Sigmoid colon (tissue), 4 donors: Measurements from ENCODE around the gene FAM227B.

ENCODE experiments used
- CTCF ChIP-seq, 4 experiments: fragments of 450-650 bp in 3 of 4; fragments of 200-600 bp in 1 of 4; IDR thresholded peaks; one replicate each; pipeline ENCODE4 v1.5.1; 2016 to 2019; ENCODE audit warnings: antibody characterized with exemption in 4 of 4, mild to moderate bottlenecking in 3 of 4, moderate library complexity in 2 of 4
- EP300 ChIP-seq, 4 donors: sonication (generic); formaldehyde crosslinking; IDR thresholded peaks; one replicate each; pipeline ENCODE4 v1.6.1; 2017; ENCODE audit warnings: antibody characterized with exemption in 4 of 4
- POLR2A ChIP-seq, 2 donors: fragments of 450-650 bp; IDR thresholded peaks; one replicate each; pipeline ENCODE4 v1.6.1; 2016; ENCODE audit warnings: antibody characterized with exemption in 2 of 2, mild to moderate bottlenecking in 2 of 2, moderate library complexity in 2 of 2
- POLR2AphosphoS5 ChIP-seq, 4 donors: sonication (generic); formaldehyde crosslinking; IDR thresholded peaks; one replicate each; pipeline ENCODE4 v1.6.1; 2017; ENCODE audit warnings: antibody characterized with exemption in 4 of 4

GRCh38 chr15:49490966-49491365 is 129.7 kb downstream of the FAM227B start:
- TF ChIP-seq CTCF (IDR thresholded peaks at IDR 0.05): no peak
- no peak for TF ChIP-seq POLR2A (IDR thresholded peaks at IDR 0.05)
- TF ChIP-seq POLR2AphosphoS5 (IDR thresholded peaks at IDR 0.05): no peak
- no peak for TF ChIP-seq EP300 (IDR thresholded peaks at IDR 0.05)
